Body of pancreas (tissue), 4 donors: ENCODE data around the gene KDELR1. TPM values are rescaled to one million over a fixed set of nuclear protein-coding genes. Genes with fewer than 3 reads are reported as not detected.

Source experiments
- ATAC-seq: fragments of 150-250 bp; one replicate; pipeline ENCODE4 v1.9.1; 2016
- DNase-seq, 4 donors: peaks; one replicate each; pipeline ENCODE4 v3.0.0-alpha.2; 2019
- H3K27ac ChIP-seq, 4 donors: fragments of 200-600 bp; sonication (generic); 1 replicate in 3 of 4; 2 replicates in 1 of 4; pipeline versions ENCODE4 v1.5.1 to v1.6.1; 2016 to 2019; ENCODE audit warnings: mild to moderate bottlenecking in 1 of 4, mixed read lengths in 1 of 4, moderate library complexity in 1 of 4
- H3K27me3 ChIP-seq, 2 donors: fragments of 200-600 bp; sonication (generic); one replicate each; pipeline ENCODE4 v1.6.0; 2016; ENCODE audit warnings: mild to moderate bottlenecking in 1 of 2
- H3K36me3 ChIP-seq, 2 donors: fragments of 200-600 bp; sonication (generic); replicated peaks in 1 of 2; 2 replicates each; pipeline ENCODE4 v1.5.1; 2016; ENCODE audit warnings: low read depth in 2 of 2; ENCODE audit not compliant: insufficient read depth in 1 of 2
- H3K4me1 ChIP-seq: fragments of 200-600 bp; sonication (generic); one replicate; pipeline ENCODE4 v1.6.0; 2016
- H3K4me3 ChIP-seq, 2 donors: fragments of 200-600 bp; sonication (generic); 1 replicate in 1 of 2; 2 replicates in 1 of 2; pipeline ENCODE4 v1.5.1; 2016 to 2019
- H3K9me3 ChIP-seq, 3 donors: fragments of 200-600 bp; sonication (generic); 1 replicate in 2 of 3; 2 replicates in 1 of 3; pipeline ENCODE4 v1.5.1; 2016
- POLR2A ChIP-seq, 3 donors: fragments of 450-650 bp; IDR thresholded peaks; one replicate each; pipeline ENCODE4 v1.6.1; 2016; ENCODE audit warnings: antibody characterized with exemption in 3 of 3, mild to moderate bottlenecking in 2 of 3
- WGBS, 2 donors: methylation state at CpG; one replicate each; pipeline ENCODE4 v1.1.5; 2017; 5-methylcytosine and 5-hydroxymethylcytosine counted together
- intact Hi-C: fragments of 100-400 bp; cut with DNase I; formaldehyde crosslinking; loops from one replicate; pipeline ENCODE4 v1.15.1; 2023
- total RNA-seq, 2 donors: library from RNA; depleted of rRNA; stranded (reverse); fragments of >200 nt; gene quantifications; one replicate each; pipeline ENCODE4 v1.1.0, GENCODE V29; 2016
- TF ChIP-seq, protein P1 (sequence below), 7 experiments: fragments of 450-650 bp in 4 of 7; fragments of 200-600 bp in 3 of 7; sonication (generic) in 3 of 7; IDR thresholded peaks; one replicate each; pipeline ENCODE4 v1.5.1; 2016 to 2019; ENCODE audit warnings: antibody characterized with exemption in 7 of 7

KDELR1 gene
- total RNA-seq, 2 donors from 2014 or later: 47.5 to 51.4 TPM

DNA sequence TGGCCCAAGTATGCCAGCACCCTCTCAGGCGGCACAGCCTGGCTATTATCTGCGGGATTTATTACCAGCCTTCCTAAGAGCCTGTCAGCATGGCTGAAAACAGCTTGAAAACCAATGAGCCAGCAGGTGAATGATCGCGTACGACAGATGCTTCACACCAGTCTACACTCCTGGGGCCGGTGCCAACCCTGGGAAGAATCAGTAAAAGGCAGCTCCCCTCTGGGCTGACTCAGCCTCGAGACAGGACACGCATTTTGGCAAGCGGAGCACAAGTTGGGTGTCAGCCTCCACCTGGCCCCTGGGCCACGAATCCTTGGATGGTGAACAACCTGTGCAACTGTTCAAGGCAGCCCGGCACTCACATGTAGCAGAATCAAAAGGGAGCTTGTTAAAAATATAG is 50.4 kb downstream of the KDELR1 start:
- Histone ChIP-seq H3K27ac (no peak overlapping the region), H3K27me3 (no peaks in the 10 kb centered on the region), H3K4me3 (no peak overlapping the region), H3K9me3 (no peaks in the 10 kb centered on the region), H3K4me1 (no peaks in the 10 kb centered on the region), H3K36me3 (no peaks in the 10 kb centered on the region)
- intact Hi-C loops: no loop called here
- ATAC-seq (no peak), DNase-seq (peak in 2 of 4 donors; percentile 35)
- no peak for TF ChIP-seq POLR2A (IDR thresholded peaks at IDR 0.05)
- TF ChIP-seq, protein P1, sequence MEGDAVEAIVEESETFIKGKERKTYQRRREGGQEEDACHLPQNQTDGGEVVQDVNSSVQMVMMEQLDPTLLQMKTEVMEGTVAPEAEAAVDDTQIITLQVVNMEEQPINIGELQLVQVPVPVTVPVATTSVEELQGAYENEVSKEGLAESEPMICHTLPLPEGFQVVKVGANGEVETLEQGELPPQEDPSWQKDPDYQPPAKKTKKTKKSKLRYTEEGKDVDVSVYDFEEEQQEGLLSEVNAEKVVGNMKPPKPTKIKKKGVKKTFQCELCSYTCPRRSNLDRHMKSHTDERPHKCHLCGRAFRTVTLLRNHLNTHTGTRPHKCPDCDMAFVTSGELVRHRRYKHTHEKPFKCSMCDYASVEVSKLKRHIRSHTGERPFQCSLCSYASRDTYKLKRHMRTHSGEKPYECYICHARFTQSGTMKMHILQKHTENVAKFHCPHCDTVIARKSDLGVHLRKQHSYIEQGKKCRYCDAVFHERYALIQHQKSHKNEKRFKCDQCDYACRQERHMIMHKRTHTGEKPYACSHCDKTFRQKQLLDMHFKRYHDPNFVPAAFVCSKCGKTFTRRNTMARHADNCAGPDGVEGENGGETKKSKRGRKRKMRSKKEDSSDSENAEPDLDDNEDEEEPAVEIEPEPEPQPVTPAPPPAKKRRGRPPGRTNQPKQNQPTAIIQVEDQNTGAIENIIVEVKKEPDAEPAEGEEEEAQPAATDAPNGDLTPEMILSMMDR (IDR thresholded peaks at IDR 0.05): no peak
- WGBS, 2 donors: 88 to 91% methylated on average over 8 to 11 of the region's 11 CpGs

DNA sequence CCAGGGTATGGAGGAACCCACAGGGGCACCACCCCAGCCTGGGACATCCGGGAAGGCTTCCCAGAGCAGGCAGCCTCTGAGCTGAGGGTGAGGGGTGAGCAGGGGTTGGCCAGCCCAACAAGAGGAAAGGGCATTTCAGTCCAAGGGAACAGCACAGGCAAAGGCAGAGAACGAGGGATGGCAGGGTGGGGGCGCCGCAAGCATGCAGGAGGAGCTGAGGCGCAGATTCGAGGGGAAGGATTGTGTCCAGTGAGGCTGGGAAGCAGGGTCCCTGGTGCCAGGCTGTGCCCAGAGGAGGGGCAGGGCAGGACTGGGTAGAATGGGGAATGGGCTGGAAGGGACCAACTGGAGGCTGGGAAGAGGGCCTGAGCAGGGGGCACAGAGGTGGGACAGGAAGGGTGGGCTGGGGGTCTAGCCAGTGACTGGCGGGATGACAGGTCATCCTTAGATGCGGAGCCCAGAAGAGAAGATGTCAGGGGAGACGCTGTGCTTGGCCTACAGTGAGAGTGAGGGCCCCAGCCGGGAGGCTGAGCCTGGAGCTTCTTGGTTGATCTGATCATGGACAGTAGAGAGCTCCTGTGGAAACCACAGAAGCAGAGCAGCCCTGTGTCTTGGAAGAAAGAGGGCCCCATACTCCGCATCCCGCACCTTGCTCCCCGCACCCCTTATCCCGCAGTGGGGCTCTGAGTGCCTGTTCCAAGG is 52.4 kb downstream of the KDELR1 start:
- no peak for ATAC-seq
- Histone ChIP-seq H3K4me3 (no peak overlapping the region), H3K9me3 (no peaks in the 10 kb centered on the region), H3K27me3 (no peaks in the 10 kb centered on the region), H3K27ac (no peak overlapping the region), H3K4me1 (peaks cover 7% of the 10 kb centered on the region), H3K36me3 (no peaks in the 10 kb centered on the region)
- no peak for DNase-seq
- intact Hi-C loops: no loop called here
- 90% methylated on average over 12 to 13 of the region's 14 CpGs for WGBS, 2 donors
- TF ChIP-seq, protein P1 (IDR thresholded peaks at IDR 0.05): no peak
- TF ChIP-seq POLR2A (IDR thresholded peaks at IDR 0.05): no peak

DNA sequence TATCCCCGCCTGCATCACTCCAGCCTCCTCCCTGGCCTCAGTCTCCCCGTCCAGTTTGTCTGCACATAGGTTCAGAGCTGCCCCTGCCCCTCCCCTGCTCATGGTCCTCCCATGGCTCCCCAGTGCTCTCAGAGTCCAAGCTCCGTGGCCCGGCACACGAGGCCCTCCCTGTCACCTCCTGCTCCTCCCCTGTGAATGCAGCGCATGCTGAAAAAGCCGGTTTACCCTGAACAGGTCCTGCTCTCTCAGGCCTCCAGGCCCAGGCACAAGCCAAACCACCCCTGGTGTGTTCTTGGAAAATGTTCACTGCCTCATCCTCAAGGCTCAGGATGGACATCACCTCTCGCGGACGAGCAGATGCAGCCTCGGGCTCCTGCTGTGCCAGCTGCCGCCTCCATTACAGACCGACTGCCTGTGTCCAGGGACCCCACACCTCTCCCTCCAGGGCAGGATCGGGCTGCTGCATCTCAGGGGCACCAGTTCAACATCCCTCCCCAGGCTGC is 53.0 kb downstream of the KDELR1 start:
- DNase-seq (no peak), ATAC-seq (no peak)
- H3K27me3 ChIP-seq: no peaks in the 10 kb centered on the region
- H3K9me3 ChIP-seq: no peaks in the 10 kb centered on the region
- H3K36me3 ChIP-seq: no peaks in the 10 kb centered on the region
- H3K4me1 ChIP-seq: peaks cover 13% of the 10 kb centered on the region
- H3K4me3 ChIP-seq: no peak overlapping the region
- intact Hi-C loops: no loop called here
- no peak overlapping the region for H3K27ac ChIP-seq
- WGBS, 2 donors: 88 to 91% methylated on average over 9 to 13 of the region's 14 CpGs
- no peak for TF ChIP-seq POLR2A (IDR thresholded peaks at IDR 0.05)

DNA sequence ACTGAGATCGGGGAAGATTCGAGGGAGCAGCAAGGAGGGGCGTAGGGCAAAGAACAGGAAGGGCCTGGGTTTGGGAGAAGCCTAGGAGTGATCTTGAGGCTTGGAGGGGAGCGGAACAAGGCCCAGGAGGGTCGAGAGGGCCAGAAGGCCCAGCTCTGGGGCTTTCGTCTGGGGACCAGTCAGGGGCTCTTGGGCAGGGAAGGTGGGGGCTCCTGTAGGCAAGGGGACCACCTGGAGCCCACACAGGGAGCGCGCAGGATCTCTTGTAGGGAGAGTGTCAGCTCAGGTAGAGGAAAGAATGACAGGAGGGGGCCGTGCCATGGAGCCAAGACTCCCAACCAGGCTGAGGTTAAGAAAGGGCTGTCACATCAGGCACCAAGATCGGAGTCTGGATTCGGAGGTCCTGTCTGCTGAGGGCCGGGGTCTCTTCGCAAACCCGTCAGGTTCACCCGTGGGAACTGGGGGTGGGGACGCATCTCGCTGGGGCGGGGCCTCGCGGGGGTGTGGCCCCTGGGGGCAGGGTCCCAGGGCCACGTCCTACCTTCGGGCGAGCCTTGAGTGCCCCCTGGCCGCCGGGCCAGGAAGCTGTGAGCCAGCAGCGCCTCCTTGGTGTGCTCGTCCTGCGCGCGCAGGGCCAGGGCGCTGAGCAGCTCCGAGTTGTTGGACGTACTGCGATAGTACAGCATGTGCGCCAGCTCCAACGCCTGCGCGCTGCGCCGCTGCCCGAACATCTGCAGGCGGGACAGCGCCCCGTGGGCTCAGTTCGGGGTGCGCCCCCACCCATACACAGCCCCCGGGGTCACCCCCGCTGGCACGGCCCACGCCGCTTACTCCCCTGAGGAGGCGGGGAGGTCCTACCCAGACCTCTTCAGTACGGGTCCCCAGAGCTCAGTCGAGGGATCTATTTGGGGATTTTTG is 57.6 kb downstream of the KDELR1 start:
- peak overlapping the region in 1 of 2 donors; percentile 4 for H3K4me3 ChIP-seq
- intact Hi-C loops: no loop called here
- peak; percentile 77 for ATAC-seq
- no peaks in the 10 kb centered on the region for H3K27me3 ChIP-seq
- peak overlapping the region; percentile 68 to 93 (median 88) for H3K27ac ChIP-seq
- no peaks in the 10 kb centered on the region for H3K9me3 ChIP-seq
- H3K36me3 ChIP-seq: no peaks in the 10 kb centered on the region
- TF ChIP-seq, protein P1 (IDR thresholded peaks at IDR 0.05): peak; percentile 66 to 94 (median 88)
- peak in 2 of 3 donors; percentile 34 to 40 for TF ChIP-seq POLR2A (IDR thresholded peaks at IDR 0.05)
- WGBS, 2 donors: 3 to 8% methylated on average over 21 to 54 of the region's 54 CpGs
- peak; percentile 92 to 97 (median 96) for DNase-seq
- H3K4me1 ChIP-seq: peaks cover 47% of the 10 kb centered on the region
